PC-3 (cell line): ENCODE results near the gene VCAN. TPM values are rescaled to one million over a fixed set of nuclear protein-coding genes. Genes with fewer than 3 reads are reported as not detected.

Experiments used
- ATAC-seq: fragments of 200-7000 bp; cut with Tn5 transposase; 2 replicates; pipeline ENCODE4 v1.9.1; 2020; ENCODE audit warnings: mild to moderate bottlenecking, moderate library complexity
- BruUV-seq: library from RNA; stranded (reverse); fragments of 400-500 nt; replicated peaks from 2 replicates; lab custom pipeline; 2021; lab: Mats Ljungman, UMichigan
- CTCF ChIA-PET: fragments of 300-600 bp; sonication (Branson Sonifier 250); formaldehyde crosslinking; loops from one replicate; lab custom pipeline; 2022; ENCODE audit warnings: antibody characterized with exemption; lab: Charles Lee
- POLR2A ChIA-PET: fragments of 300-600 bp; sonication (Branson Sonifier 250); formaldehyde crosslinking; loops from one replicate; lab custom pipeline; 2022; ENCODE audit warnings: antibody characterized with exemption; ENCODE audit not compliant: unreplicated experiment; lab: Charles Lee
- DNase-seq: peaks from one replicate; pipeline ENCODE4 v3.0.0-alpha.2; 2015
- H2AFZ ChIP-seq: fragments of 300-600 bp; sonication (generic); 2 replicates; pipeline ENCODE4 v1.6.0; 2016; ENCODE audit warnings: antibody characterized with exemption, low read length
- H3F3A ChIP-seq: fragments of 300-600 bp; sonication (generic); one replicate; pipeline ENCODE4 v1.6.0; 2017; ENCODE audit warnings: antibody characterized with exemption, low read length, control low read depth, mild to moderate bottlenecking; ENCODE audit not compliant: unreplicated experiment
- H3K27ac ChIP-seq: fragments of 300-600 bp; sonication (generic); 2 replicates; pipeline ENCODE4 v1.5.1; 2016; ENCODE audit warnings: mild to moderate bottlenecking, low read length
- H3K27me3 ChIP-seq: fragments of 300-600 bp; sonication (generic); 2 replicates; pipeline ENCODE4 v1.6.1; 2016; ENCODE audit warnings: low read length, mixed read lengths
- H3K36me3 ChIP-seq: fragments of 300-600 bp; sonication (generic); 2 replicates; pipeline ENCODE4 v1.6.1; 2016; ENCODE audit warnings: low read depth, mixed run types, low read length, mixed read lengths
- H3K4me1 ChIP-seq: fragments of 300-600 bp; sonication (generic); 2 replicates; pipeline ENCODE4 v1.5.1; 2016; ENCODE audit warnings: low read length; ENCODE audit not compliant: insufficient read depth
- H3K4me2 ChIP-seq: fragments of 300-600 bp; sonication (generic); 2 replicates; pipeline ENCODE4 v1.6.0; 2016; ENCODE audit warnings: low read length
- H3K4me3 ChIP-seq: fragments of 300-600 bp; sonication (generic); 2 replicates; pipeline ENCODE4 v1.5.1; 2016; ENCODE audit warnings: mild to moderate bottlenecking, low read length, mixed read lengths
- H3K79me2 ChIP-seq: fragments of 300-600 bp; sonication (generic); 2 replicates; pipeline ENCODE4 v1.6.1; 2017; ENCODE audit warnings: low read length, mixed read lengths
- H3K9ac ChIP-seq: fragments of 300-600 bp; sonication (generic); 2 replicates; pipeline ENCODE4 v1.6.0; 2016; ENCODE audit warnings: mild to moderate bottlenecking, low read length
- H3K9me2 ChIP-seq: fragments of 300-600 bp; sonication (generic); replicated peaks from 2 replicates; pipeline ENCODE4 v1.6.1; 2016; ENCODE audit warnings: mixed run types, low read length, mixed read lengths
- H3K9me3 ChIP-seq: fragments of 300-600 bp; sonication (generic); 2 replicates; pipeline ENCODE4 v1.6.1; 2016; ENCODE audit warnings: low read length, mixed read lengths
- H4K20me1 ChIP-seq: fragments of 300-600 bp; sonication (generic); 2 replicates; pipeline ENCODE4 v1.6.1; 2016; ENCODE audit warnings: low read length, mixed read lengths
- EZH2 ChIP-seq: fragments of 300-600 bp; sonication (generic); IDR thresholded peaks from one replicate; pipeline ENCODE4 v1.6.1; 2017; ENCODE audit warnings: antibody characterized with exemption, mild to moderate bottlenecking, low read length; ENCODE audit not compliant: unreplicated experiment
- EZH2phosphoT487 ChIP-seq: fragments of 300-600 bp; sonication (generic); IDR thresholded peaks from 2 replicates; pipeline ENCODE4 v1.6.1; 2018; ENCODE audit warnings: mild to moderate bottlenecking, antibody characterized with exemption, low read length, borderline replicate concordance
- intact Hi-C: fragments of 100-400 bp; cut with micrococcal nuclease; formaldehyde crosslinking; loops from 2 replicates; pipeline ENCODE4 v1.9.0; 2023
- total RNA-seq: library from RNA; depleted of rRNA; stranded (reverse); fragments of >200 nt; gene quantifications from 2 replicates; pipeline ENCODE4 v1.2.3, GENCODE V29; 2014
- TF ChIP-seq, protein P1 (sequence below): fragments of 300-600 bp; sonication (generic); conservative IDR thresholded peaks from 2 replicates; pipeline ENCODE4 v1.5.1; 2017; ENCODE audit warnings: antibody characterized with exemption, low read depth, mild to moderate bottlenecking, low read length

The VCAN gene
- total RNA-seq, 1 experiment from 2014 or later: 6.2 TPM

DNA sequence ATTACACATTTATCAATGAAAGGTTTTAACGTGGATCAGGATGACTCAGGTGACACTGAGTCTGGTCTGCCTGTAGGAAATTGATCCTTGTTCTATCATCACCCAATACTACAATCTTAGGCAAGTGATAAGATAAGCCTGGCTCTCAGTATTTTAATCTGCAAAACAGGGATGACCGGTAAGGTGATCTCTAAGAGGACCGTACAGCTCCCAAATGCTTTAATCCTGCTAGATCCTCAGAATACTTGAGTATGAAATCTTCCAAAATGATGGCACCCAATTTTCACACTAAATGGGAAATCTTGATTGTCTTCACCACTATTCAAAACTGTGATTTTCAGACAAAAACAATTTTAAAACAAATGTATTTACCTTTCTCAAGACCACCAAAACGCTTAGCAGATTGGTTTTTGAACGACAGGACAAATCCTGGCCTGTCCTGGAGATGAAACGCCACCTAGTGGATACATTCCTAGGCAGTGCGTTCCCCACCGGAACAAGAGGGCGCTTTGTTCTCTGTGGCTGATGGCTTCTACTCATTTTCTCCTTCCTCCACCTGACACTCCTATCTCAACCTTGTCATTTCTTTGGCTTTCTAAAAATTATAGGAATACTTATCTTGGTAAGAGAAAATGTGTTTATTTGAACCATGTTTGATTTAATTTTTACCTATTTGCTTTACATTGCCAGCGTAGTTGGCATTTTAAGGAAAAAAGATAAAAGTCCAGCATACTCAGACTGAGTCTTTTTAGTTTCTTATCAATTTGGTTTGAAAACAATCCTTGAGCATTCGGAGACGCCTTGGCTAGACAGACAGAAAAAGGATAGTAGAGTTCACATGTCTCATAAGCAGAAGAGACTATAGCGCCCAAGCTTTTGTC, 41.2 kb upstream of the VCAN start:
- Histone ChIP-seq H3K9me2 (no peaks in the 10 kb centered on the region), H4K20me1 (no peaks in the 10 kb centered on the region), H3K9me3 (no peaks in the 10 kb centered on the region), H3K27ac (no peak overlapping the region), H3K9ac (no peak overlapping the region), H3F3A (no peaks in the 10 kb centered on the region), H3K4me3 (no peak overlapping the region), H3K79me2 (no peaks in the 10 kb centered on the region), H3K4me1 (no peaks in the 10 kb centered on the region; the same call in 1 of the 2 replicates), H3K4me2 (no peak overlapping the region), H3K36me3 (no peaks in the 10 kb centered on the region), H2AFZ (no peak overlapping the region), H3K27me3 (no peaks in the 10 kb centered on the region)
- ChIA-PET CTCF (interaction anchor here (0.6 to 0.7 kb wide), 2 partner anchors 12 to 636 kb away, joined by 3 read pairs; no protein-coding TSS in a partner anchor), POLR2A (no interaction called here)
- no peak for TF ChIP-seq EZH2
- TF ChIP-seq, protein P1, sequence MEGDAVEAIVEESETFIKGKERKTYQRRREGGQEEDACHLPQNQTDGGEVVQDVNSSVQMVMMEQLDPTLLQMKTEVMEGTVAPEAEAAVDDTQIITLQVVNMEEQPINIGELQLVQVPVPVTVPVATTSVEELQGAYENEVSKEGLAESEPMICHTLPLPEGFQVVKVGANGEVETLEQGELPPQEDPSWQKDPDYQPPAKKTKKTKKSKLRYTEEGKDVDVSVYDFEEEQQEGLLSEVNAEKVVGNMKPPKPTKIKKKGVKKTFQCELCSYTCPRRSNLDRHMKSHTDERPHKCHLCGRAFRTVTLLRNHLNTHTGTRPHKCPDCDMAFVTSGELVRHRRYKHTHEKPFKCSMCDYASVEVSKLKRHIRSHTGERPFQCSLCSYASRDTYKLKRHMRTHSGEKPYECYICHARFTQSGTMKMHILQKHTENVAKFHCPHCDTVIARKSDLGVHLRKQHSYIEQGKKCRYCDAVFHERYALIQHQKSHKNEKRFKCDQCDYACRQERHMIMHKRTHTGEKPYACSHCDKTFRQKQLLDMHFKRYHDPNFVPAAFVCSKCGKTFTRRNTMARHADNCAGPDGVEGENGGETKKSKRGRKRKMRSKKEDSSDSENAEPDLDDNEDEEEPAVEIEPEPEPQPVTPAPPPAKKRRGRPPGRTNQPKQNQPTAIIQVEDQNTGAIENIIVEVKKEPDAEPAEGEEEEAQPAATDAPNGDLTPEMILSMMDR: peak; percentile 99
- BruUV-seq: no TSS peak
- ATAC-seq (peak; percentile 97), DNase-seq (peak; percentile 78)
- intact Hi-C loops: loop anchor here (1.0 to 10.0 kb wide), 8 partner anchors 42 to 1078 kb away; partner anchors contain the start of genes TMEM167A, VCAN and XRCC4

DNA sequence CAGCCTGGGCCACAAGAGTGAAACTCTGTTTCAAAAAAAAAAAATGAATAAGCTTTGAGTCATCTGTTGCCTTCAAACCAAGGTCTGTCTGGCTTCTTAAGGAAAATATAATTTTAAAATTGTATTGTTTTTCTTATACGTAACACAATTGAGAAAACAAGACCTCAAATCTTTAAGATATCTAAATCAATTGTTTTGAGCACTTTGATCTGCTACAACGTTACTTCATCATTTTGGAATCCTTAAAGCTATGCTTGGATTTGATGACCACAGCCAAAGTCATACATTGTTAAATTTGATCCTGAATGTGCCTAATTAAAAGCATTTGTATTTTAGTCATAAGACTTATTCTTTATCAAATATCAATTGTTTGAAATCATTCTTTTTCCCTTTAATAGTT, 37.7 kb upstream of the VCAN start:
- intact Hi-C loops: loop anchor here (5.0 to 10.0 kb wide), 5 partner anchors 38 to 1082 kb away; partner anchors contain the start of genes TMEM167A, VCAN and XRCC4
- Histone ChIP-seq H3K4me2 (no peak overlapping the region), H3K9ac (no peak overlapping the region), H3K27me3 (no peaks in the 10 kb centered on the region), H3K27ac (no peak overlapping the region), H3K79me2 (no peaks in the 10 kb centered on the region), H3K4me1 (no peaks in the 10 kb centered on the region; the same call in 1 of the 2 replicates), H3K36me3 (no peaks in the 10 kb centered on the region), H3K4me3 (no peak overlapping the region), H3K9me3 (no peaks in the 10 kb centered on the region), H3F3A (no peaks in the 10 kb centered on the region), H4K20me1 (no peaks in the 10 kb centered on the region), H2AFZ (no peak overlapping the region), H3K9me2 (no peaks in the 10 kb centered on the region)
- ChIA-PET POLR2A (no interaction called here), CTCF (no interaction called here)
- DNase-seq: peak; percentile 36
- no peak for ATAC-seq
- BruUV-seq: no TSS peak
- TF ChIP-seq, protein P1: no peak
- TF ChIP-seq EZH2phosphoT487 (no peak), EZH2 (no peak)

DNA sequence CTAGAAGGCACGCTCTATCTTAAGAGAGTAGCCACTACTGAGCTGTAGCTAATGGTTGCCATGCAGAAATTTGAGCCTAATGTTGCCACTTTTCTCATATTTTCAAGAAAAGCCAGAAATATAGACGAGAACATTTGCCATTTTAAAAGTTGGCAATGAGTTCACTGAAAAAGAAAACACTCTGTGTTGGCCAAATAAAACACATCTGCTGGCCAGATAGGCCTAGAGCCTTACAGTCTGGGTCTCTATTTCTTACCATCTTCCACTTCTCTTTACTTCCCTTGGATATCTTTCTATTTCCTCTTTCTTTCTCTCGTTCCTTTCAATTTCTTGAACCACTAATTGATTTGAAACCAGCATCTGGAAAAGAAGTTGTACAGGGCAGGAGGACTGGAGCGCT, 36.6 kb upstream of the VCAN start:
- Histone ChIP-seq H3K9me3 (no peaks in the 10 kb centered on the region), H3F3A (no peaks in the 10 kb centered on the region), H3K9ac (no peak overlapping the region), H4K20me1 (no peaks in the 10 kb centered on the region), H3K79me2 (no peaks in the 10 kb centered on the region), H3K4me2 (no peak overlapping the region), H3K27me3 (no peaks in the 10 kb centered on the region), H3K4me1 (no peaks in the 10 kb centered on the region; the same call in 1 of the 2 replicates), H3K4me3 (no peak overlapping the region), H3K9me2 (no peaks in the 10 kb centered on the region), H3K27ac (no peak overlapping the region), H3K36me3 (no peaks in the 10 kb centered on the region), H2AFZ (no peak overlapping the region)
- no TSS peak for BruUV-seq
- DNase-seq: no peak
- ChIA-PET POLR2A (no interaction called here), CTCF (no interaction called here)
- intact Hi-C loops: loop anchor here (5.0 to 10.0 kb wide), 5 partner anchors 37 to 1083 kb away; partner anchors contain the start of genes TMEM167A, VCAN and XRCC4
- no peak for ATAC-seq
- no peak for TF ChIP-seq EZH2phosphoT487
- TF ChIP-seq, protein P1: no peak
- no peak for TF ChIP-seq EZH2
